Measurements from ENCODE around the gene TAF1C.

GRCh38 chr16:84183911-84184591, 2.8 kb downstream of the TAF1C start:
- TF ChIP-seq, protein P1, sequence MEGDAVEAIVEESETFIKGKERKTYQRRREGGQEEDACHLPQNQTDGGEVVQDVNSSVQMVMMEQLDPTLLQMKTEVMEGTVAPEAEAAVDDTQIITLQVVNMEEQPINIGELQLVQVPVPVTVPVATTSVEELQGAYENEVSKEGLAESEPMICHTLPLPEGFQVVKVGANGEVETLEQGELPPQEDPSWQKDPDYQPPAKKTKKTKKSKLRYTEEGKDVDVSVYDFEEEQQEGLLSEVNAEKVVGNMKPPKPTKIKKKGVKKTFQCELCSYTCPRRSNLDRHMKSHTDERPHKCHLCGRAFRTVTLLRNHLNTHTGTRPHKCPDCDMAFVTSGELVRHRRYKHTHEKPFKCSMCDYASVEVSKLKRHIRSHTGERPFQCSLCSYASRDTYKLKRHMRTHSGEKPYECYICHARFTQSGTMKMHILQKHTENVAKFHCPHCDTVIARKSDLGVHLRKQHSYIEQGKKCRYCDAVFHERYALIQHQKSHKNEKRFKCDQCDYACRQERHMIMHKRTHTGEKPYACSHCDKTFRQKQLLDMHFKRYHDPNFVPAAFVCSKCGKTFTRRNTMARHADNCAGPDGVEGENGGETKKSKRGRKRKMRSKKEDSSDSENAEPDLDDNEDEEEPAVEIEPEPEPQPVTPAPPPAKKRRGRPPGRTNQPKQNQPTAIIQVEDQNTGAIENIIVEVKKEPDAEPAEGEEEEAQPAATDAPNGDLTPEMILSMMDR (IDR thresholded peaks at IDR 0.05) = no peak
- TF ChIP-seq ZSCAN18 (CRISPR knock-in tag; IDR thresholded peaks at IDR 0.05) (no peak), KAT7 (CRISPR knock-in tag; IDR thresholded peaks at IDR 0.05; ENCODE audit: borderline replicate concordance) (no peak), MAX (CRISPR knock-in tag; IDR thresholded peaks at IDR 0.05) (no peak), NR3C1 (CRISPR knock-in tag; conservative IDR thresholded peaks at IDR 0.05; ENCODE audit: low read depth) (no peak), NFYB (CRISPR knock-in tag; conservative IDR thresholded peaks at IDR 0.05; ENCODE audit: low read depth) (no peak), PREB (CRISPR knock-in tag; IDR thresholded peaks at IDR 0.05; ENCODE audit: borderline replicate concordance) (no peak)
